HFF-Myc (cell line): ENCODE data around the gene TPGS1.

Experiments
- DNase-seq: peaks from one replicate; pipeline ENCODE4 v3.0.0-alpha.2; 2011; ENCODE audit warnings: low read depth; ENCODE audit errors: extremely low read depth
- H3K4me3 ChIP-seq: replicated peaks from 2 replicates; pipeline ENCODE4 v1.5.1; 2011; ENCODE audit warnings: low read depth, mild to moderate bottlenecking, control low read depth, low read length
- CTCF ChIP-seq: IDR thresholded peaks from 2 replicates; pipeline ENCODE4 v1.5.1; 2012; ENCODE audit warnings: mild to moderate bottlenecking, low read depth, low read length, control low read depth; ENCODE audit errors: missing control alignments

Gene TPGS1

DNA sequence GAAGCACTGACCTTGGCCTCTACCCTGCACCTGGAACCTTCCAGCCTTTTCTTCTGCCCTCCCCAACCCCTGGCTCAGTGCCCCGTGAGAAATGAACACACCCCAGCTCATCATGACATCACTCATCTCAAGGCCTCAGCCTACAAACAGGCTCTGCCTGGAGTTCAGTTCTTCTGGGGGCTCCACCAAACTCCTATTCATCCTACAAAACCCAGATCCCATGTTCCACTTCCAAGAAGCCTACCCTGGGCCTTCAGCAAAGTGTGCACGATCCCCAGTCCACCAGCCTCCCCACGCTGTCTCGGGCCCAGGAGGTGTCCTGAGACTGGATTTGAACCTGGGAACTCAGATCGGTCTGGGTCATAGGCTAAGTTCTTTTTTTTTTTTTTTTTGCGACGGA, 37.5 kb upstream of the TPGS1 start:
- no peak overlapping the region for H3K4me3 ChIP-seq
- no peak for TF ChIP-seq CTCF
- no peak for DNase-seq

- no peak for TF ChIP-seq CTCF
- H3K4me3 ChIP-seq: no peak overlapping the region
- no peak for DNase-seq
Observed at GRCh38 chr19:470701-471100, 36.6 kb upstream of the TPGS1 start.

GRCh38 chr19:472005-472858, 35.1 kb upstream of the TPGS1 start:
- TF ChIP-seq CTCF: no peak
- no peak for DNase-seq
- no peak overlapping the region for H3K4me3 ChIP-seq

- no peak for TF ChIP-seq CTCF
- no peak overlapping the region for H3K4me3 ChIP-seq
- no peak for DNase-seq
Observed at GRCh38 chr19:474126-475078, 32.9 kb upstream of the TPGS1 start.

DNA sequence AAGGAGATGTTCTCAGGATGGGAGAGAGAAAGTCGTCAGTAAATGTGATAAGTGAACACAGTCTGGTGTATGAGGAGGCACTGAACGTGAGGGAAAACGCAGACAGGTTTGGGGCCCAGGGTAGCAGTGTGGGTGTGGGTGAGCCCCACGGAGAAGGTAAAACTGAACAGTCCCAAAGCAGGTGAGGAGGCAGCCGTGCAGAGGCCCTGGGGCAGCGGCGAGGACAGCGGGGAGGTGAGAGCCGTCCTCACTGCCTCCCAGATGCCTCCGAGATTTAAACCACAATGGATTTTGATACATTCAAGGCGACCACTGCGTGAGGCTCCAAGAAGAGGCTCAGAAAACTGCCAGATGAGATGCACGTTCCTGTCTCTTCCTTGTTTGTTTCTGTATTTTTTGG, 31.9 kb upstream of the TPGS1 start:
- DNase-seq: no peak
- no peak overlapping the region for H3K4me3 ChIP-seq
- TF ChIP-seq CTCF: no peak

DNA sequence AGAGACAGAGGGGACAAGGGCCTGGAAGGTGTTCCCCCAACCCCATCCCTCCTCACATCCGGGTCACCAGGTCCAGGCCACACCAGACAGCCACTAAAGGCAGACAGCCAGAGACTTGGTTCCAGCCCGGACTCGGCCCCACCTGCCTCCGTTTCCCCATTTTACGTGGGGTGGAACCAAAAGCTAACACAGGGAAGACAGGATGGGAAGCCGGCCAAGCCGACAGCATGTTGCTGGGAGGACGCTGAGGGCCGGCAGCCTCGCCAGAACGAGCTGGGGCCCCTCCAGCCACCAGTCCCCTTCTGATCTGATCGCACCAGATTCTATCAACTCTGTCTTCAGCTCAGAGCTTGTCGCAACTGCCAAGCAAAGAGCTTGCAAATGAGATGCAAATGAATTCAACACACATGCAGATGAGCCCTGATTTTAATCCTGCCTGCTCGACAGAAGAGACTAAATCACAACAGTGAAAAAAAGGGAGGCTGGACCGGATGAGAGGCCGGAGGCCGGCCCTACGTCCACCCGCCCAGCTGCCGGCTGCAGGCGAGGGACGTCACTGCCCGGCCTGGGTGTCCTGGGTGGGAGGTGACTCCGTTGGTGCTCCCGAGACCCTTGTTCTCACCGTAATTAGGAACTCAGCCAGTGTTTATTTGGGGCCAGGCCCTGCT, 28.9 kb upstream of the TPGS1 start:
- no peak for TF ChIP-seq CTCF
- H3K4me3 ChIP-seq: no peak overlapping the region
- no peak for DNase-seq
